BJ (cell line): ENCODE data around the gene HP1BP3. TPM values are rescaled to one million over a fixed set of nuclear protein-coding genes. Genes with fewer than 3 reads are reported as not detected.

Experiments
- CTCF ChIA-PET: fragments of 350-600 bp; formaldehyde crosslinking; extraction: SDS; loops from one replicate; lab custom pipeline; 2021; ENCODE audit warnings: antibody characterized with exemption, inconsistent platforms; lab: Yijun Ruan, JAX
- POLR2A ChIA-PET: fragments of 300-600 bp; sonication (Branson Sonifier 250); formaldehyde crosslinking; extraction: SDS; loops from one replicate; lab custom pipeline; 2021; ENCODE audit warnings: antibody characterized with exemption; lab: Charles Lee
- DNase-seq: peaks from one replicate; pipeline ENCODE4 v3.0.0-alpha.2; 2011; ENCODE audit warnings: low read depth
- H3K27me3 ChIP-seq: 2 replicates; pipeline ENCODE4 v1.6.0; 2011; ENCODE audit warnings: low read length; ENCODE audit not compliant: control insufficient read depth, insufficient read depth
- H3K36me3 ChIP-seq: 2 replicates; pipeline ENCODE4 v1.5.1; 2011; ENCODE audit warnings: low read length; ENCODE audit not compliant: control insufficient read depth, insufficient read depth
- H3K4me3 ChIP-seq: 2 replicates; pipeline ENCODE4 v1.5.1; 2011; ENCODE audit warnings: low read depth, mild to moderate bottlenecking, control low read depth, low read length
- polyA plus RNA-seq: library from polyadenylated mRNA; depleted of rRNA; stranded (reverse); fragments of >200 nt; gene quantifications from 2 replicates; pipeline ENCODE4 v1.2.3, GENCODE V29; 2011
- TF ChIP-seq, protein P1 (sequence below): IDR thresholded peaks from 2 replicates; pipeline ENCODE4 v1.5.1; 2011; ENCODE audit warnings: low read depth, mild to moderate bottlenecking, control low read depth, inconsistent platforms, low read length, moderate library complexity; ENCODE audit not compliant: insufficient read depth

Gene HP1BP3
- polyA plus RNA-seq, 1 experiment = 118 TPM

GRCh38 chr1:20728371-20729154, 58.5 kb downstream of the HP1BP3 start:
- ChIA-PET CTCF (interaction anchor here (0.7 to 2.8 kb wide), 2 partner anchors 12 to 32 kb away, joined by 3 to 11 read pairs; no protein-coding TSS in a partner anchor), POLR2A (no interaction called here)
- H3K4me3 ChIP-seq = no peak overlapping the region
- DNase-seq = no peak
- H3K27me3 ChIP-seq = no peaks in the 10 kb centered on the region
- no peaks in the 10 kb centered on the region for H3K36me3 ChIP-seq
- TF ChIP-seq, protein P1, sequence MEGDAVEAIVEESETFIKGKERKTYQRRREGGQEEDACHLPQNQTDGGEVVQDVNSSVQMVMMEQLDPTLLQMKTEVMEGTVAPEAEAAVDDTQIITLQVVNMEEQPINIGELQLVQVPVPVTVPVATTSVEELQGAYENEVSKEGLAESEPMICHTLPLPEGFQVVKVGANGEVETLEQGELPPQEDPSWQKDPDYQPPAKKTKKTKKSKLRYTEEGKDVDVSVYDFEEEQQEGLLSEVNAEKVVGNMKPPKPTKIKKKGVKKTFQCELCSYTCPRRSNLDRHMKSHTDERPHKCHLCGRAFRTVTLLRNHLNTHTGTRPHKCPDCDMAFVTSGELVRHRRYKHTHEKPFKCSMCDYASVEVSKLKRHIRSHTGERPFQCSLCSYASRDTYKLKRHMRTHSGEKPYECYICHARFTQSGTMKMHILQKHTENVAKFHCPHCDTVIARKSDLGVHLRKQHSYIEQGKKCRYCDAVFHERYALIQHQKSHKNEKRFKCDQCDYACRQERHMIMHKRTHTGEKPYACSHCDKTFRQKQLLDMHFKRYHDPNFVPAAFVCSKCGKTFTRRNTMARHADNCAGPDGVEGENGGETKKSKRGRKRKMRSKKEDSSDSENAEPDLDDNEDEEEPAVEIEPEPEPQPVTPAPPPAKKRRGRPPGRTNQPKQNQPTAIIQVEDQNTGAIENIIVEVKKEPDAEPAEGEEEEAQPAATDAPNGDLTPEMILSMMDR = no peak

- ChIA-PET CTCF (interaction anchor here (0.7 kb wide), 1 partner anchor 1767 kb away, joined by 3 read pairs; no protein-coding TSS in a partner anchor), POLR2A (no interaction called here)
- Histone ChIP-seq H3K27me3 (no peaks in the 10 kb centered on the region), H3K4me3 (no peak overlapping the region), H3K36me3 (no peaks in the 10 kb centered on the region)
- TF ChIP-seq, protein P1 = peak; percentile 21; the same call in 1 of the 2 replicates
- no peak for DNase-seq
These were observed 59.3 kb downstream of the HP1BP3 start for GRCh38 chr1:20727746-20728316.

GRCh38 chr1:20726932-20727745, 60.0 kb downstream of the HP1BP3 start:
- no peak overlapping the region for H3K4me3 ChIP-seq
- ChIA-PET POLR2A (no interaction called here), CTCF (interaction anchor here (0.7 kb wide), 1 partner anchor 1768 kb away, joined by 3 read pairs; no protein-coding TSS in a partner anchor)
- no peaks in the 10 kb centered on the region for H3K27me3 ChIP-seq
- H3K36me3 ChIP-seq = no peaks in the 10 kb centered on the region
- TF ChIP-seq, protein P1 = no peak
- no peak for DNase-seq

GRCh38 chr1:20726118-20726911, 60.8 kb downstream of the HP1BP3 start:
- POLR2A ChIA-PET = no interaction called here
- Histone ChIP-seq H3K4me3 (no peak overlapping the region), H3K27me3 (no peaks in the 10 kb centered on the region), H3K36me3 (no peaks in the 10 kb centered on the region)
- no peak for DNase-seq
- TF ChIP-seq, protein P1 = no peak
- CTCF ChIA-PET = no interaction called here
